ENCODE measurements around the gene ZNF263.
A peak's percentile ranks its signal among the peaks of the same experiment; 100 is the strongest.

The ZNF263 gene

DNA sequence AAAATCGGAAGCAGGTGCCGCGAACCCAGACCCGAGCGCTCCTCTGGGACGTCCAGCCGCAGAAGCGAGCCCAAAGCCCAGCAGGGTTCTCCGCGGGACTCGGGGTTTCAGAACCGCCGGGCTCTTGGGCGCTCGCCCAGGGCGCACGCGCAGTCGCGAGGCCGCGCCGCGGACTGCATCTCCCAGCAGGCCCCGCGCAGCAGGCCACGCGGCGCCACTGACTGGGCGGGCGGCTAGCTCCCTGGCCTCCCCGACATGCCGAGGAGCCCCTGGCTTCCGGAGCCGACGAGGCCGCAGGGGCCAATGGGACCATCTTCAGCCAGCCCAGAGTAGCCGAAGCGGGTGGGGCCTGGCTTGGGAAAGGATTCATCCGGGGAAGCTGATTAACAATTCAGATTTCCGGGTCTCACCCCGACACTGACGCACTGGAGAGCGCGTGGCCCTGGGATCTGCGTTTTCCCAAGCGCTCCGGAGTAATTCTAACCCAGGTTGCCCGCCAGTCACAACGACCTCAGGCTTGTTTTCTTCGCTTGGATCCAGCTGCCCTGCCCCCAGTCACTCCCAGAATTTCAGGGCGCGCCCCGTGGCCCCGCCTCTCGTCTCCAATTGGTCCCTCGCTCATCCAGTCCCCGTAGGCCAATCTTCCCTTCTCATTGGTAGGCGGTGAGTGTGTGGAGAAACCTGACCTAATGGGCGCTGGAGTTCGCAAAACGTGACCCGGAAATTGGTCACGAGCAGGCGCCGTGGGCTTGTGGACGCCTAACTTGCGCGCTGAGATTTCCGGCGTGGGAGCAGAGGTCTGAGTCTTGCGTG is at the start of gene ZNF263:
Gene ZNF263 (plus strand): TSS at position 762 of the 813 bp plus-strand sequence. CDS start 328 bp downstream, outside the sequence.
- DNase-seq (ENCODE audit: low read depth): peak; percentile 89

DNA sequence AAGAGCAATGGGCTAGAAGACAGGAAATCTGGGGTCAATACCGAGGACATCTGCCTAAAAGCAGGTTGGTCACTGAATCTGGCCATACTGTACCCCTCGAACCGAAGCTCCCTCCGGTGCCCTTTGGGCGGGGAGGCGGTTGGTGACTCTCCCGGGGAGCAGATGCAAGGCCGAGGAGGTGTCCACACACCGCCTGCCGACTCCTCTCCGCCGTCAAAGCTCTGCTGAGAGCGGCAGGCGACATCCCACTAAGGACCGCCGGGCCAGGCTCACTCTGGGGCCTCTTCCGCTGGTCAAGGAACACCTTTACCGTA is 48.8 kb upstream of the ZNF263 start:
- no peak for DNase-seq (ENCODE audit: low read depth)

DNA sequence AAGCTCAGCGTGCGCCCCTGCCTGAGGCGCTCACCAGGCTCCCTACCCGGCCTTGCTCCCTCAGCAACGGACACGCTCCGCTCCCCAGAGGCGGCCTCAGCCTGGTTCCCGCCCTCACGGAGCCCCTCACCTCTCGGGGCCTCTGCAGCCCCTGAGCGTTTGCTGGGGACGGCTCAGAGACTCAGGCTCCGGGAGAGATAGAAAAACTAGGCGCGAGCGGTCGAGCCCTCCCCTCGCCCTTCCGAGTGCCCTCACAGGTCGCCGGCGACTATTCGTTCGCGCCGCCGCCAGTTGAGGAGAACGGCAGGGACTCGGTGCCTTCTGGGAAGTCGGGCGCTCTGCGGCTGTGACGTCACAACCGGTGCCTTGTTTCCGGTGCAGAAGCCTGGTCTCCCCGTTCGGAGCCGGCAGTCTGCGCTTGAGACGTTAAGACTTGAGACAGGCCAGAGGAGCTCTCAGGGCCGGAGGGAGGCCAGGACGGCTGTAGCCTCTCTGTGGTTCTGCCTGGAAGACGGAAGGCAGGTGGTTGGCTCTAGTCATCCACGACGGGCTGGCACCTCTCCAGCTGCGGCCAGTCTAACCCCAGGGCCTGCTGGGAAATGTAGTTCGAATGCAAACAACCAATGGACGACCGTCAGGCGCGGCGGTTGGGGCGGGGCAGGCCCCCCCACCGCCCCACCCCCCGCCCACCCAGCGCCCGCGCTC is 48.3 kb upstream of the ZNF263 start, which contains the start of gene ZNF200:
Gene ZNF200 (minus strand): TSS at position 302 of the 705 bp plus-strand sequence. CDS start 1,403 bp downstream, outside the sequence.
- DNase-seq (ENCODE audit: low read depth): peak; percentile 92

DNA sequence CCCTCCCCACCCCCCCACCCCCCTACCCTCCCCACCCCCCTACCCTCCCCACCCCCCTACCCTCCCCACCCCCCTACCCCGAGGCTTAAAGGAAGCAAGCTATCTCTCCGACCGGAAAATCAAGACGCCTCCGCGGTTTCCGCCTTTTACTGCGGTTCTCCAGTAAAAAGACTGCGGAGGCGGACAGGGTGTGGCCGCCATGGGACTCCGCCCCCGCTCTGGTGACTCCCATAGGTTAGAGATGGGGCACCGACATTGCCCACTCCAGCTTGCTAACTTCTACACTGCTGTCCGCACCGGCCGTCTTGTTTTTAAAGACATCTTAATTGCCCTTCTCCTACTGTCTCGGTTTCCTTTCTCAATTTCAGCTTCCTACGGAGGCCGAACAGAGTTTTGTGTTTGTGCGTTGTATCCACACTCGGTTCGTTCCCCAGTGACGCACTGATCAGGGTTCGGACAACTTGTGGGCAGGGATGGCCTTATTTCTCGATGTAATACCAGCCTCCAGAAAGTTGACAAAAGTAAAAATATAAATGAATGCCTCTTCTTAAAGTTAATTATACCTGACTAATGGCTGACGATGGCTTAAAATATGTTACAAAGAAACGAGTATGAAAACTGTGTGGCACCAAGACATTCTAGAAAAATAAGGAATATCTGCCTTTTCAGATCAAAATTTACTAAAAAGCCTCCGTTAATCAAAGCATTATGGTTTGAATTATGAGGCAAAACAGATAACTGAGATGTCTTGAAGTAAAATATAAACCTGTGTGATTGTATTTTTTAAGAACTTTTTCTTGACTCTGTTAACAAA is 47.2 kb upstream of the ZNF263 start:
- DNase-seq (ENCODE audit: low read depth): no peak

DNA sequence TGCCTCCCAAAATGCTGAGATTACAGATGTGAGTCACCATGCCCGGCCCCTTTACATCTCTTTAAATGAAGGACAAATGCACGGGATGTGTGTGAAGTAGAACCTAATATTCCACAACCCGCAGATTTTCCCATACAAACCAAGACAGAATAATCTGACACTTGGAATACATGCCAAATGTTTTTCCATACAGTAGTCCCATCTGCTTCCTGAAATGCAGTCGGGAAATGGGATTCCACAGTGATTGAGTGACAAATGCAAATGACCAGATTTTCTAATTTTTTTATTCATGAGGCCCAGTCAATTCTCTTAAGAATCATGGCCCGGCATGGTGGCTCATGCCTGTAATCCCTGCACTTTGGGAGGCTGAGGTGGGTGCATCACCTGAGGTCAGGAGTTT is 41.5 kb upstream of the ZNF263 start:
- no peak for DNase-seq (ENCODE audit: low read depth)

DNA sequence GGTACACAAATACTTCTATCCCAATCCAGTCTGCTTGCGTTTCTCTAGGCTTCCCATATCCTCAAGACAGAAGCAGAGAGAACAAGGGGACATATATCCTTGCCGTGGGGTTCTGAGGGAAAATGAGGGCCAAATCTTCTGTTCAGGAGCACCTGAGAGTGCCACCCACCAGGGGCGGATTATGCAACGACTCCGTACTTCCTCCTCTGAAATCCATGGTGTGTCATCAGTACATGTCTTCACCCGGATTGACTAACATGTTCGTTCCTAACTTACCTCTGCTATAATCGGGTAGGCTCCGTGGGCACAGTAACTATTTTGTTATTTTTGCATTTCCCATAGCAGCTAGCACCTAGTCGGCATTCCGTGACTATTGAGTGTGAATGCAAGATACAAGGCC is 40.6 kb upstream of the ZNF263 start:
- no peak for DNase-seq (ENCODE audit: low read depth)

DNA sequence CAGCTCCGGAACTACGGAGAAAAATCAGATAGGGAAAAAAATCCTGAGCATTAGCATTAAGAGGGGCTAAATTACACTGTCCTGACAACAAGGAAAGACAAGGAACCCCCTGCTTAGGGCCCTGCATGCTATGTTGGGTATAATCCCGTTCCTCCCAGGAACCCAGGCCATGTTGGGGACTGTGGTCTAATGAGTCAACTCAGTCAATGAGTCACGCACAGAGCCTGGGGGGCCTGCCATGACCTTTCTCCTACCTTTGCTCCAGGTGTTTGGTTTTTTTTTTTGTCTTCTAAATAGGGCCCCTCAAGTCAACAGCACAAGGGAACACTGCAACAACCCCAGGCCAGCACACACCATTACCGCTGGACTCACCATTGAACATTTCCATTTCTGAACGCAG is 39.4 kb upstream of the ZNF263 start:
- DNase-seq (ENCODE audit: low read depth): no peak

DNA sequence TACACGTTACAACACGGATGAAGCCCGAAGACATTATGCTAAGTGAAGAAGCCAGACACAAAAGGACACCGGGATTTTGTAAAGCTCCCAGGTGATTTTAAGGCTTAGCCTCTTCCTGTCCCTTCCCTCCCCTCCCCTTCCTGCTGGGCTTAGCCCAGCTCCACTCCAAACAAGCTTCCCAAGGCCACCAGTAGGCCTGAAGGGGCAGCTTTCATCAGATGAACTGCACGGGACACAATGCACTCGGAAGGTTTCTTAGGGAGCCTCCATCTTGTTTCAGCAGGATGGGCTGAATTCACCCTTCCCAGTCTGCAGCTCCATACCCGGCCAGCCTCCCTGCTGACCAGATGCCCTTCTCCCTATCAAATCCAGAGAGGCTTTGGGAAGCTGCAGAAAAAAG is 37.3 kb upstream of the ZNF263 start:
- DNase-seq (ENCODE audit: low read depth): no peak

DNA sequence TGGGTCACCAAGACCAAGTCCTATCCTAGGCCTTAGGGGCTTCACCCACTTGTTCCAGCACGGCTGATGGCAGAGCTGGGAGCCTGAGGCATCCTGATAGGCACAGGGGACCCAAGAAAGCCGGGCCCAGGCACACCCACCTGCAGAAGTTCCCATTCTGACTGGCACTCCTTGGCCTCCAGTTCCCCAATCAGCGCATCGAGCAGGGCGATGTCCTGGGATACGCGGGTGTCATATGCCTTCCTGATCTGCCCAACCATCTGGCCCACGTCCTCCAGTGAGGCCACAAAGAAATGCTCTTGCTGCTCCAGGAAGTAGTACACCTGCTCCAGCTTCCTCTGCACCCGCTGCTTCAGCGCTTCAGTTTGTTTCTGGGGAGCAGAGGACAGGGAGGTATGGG is 36.4 kb upstream of the ZNF263 start:
- DNase-seq (ENCODE audit: low read depth): no peak

DNA sequence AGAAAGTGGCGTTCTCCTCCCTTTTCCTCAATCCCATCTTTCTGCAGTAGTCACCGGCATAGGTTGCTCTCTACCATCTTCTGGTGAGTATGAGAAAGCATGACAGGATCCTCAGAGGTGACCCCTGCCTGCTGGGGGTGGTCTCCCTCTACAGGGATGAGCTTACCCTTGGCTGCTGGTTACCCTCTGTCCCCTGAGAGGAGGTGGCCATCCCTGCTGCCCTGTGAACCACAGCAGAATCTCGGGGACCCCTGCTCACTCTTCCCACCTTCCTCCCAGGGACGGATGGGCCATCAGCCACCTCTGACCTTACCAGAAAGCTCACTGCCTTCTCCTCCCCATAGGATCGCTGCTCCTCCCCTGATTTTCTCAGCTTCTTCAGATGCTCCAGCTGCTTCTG is 34.7 kb upstream of the ZNF263 start:
- no peak for DNase-seq (ENCODE audit: low read depth)

DNA sequence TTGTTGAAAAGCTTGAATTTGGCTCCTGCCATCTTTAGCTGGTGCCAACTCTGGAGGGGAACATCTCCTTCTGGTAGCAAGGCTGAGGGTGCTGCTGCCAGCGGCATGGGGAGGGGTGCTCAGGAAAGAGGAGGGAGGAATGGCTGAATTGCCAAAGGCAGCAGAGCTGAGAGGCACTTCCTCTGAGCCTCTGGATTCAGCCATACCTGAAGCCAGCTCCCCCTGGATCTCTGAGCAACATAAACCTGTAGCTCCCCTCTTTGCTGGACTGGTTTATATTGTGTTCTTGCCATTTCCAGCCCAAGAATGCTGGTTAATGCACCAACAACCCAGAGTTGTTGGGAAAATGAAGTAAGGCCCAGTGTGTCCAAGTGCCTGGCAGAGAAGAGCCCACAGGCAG is 34.3 kb upstream of the ZNF263 start:
- DNase-seq (ENCODE audit: low read depth): no peak

DNA sequence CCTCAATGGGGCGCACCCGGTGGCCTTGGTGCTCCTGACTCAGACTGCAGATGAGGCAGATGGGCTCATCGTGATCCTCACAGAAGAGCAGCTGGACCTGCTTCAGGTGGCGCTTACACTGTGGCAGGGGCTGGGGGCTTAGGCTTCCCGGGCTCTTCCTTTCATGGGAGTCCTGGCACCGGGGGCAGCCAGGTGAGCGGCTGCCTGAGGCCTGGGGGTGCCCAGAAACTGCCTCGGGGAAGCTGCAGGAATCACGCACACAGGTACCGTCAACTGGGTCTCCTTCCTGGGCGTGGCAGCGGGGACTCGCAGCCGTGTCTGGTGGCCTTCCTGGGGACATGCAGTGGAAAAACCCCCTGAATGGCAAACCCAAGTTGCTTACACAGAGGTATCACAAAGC is 33.8 kb upstream of the ZNF263 start:
- no peak for DNase-seq (ENCODE audit: low read depth)

DNA sequence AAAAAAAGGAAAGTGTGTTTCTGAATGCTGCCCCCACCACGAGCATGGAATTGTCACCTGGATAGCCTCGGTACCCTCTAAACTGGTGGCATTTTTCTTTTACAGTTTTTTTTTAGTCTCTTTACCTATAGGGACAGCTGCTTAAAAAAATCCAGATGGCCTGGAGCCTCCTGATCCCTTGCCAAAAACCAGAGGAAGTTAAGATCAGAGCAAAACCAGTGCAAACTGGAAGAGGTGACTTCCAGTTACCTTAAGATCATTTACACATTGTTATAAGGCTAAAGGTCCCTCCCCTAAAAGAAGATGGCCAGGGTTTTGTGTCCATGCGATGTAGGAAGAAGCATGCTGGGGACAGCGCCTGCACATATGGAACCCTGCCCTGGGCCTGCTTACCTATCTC is 30.3 kb upstream of the ZNF263 start:
- no peak for DNase-seq (ENCODE audit: low read depth)

DNA sequence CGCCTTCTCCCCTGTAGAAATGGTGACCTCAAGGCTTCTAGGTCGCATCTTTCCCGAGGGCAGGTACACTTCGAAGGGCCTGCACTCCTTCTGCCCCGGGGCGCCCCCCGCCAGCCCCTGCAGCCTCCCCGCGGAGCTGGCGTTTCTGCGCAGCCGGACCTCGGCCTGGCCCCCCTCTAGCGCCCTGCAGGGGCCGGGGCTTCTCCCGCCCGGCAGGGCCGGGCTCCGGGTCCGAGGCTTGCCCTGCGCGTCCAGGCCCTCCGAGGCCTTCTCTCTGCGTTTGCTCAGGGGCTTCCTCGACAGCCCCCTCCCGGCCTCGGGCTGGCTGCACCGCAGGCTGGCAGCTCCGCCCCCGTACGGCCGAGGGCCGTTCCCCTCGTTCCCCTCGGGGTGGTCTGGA is 29.0 kb upstream of the ZNF263 start:
- no peak for DNase-seq (ENCODE audit: low read depth)

DNA sequence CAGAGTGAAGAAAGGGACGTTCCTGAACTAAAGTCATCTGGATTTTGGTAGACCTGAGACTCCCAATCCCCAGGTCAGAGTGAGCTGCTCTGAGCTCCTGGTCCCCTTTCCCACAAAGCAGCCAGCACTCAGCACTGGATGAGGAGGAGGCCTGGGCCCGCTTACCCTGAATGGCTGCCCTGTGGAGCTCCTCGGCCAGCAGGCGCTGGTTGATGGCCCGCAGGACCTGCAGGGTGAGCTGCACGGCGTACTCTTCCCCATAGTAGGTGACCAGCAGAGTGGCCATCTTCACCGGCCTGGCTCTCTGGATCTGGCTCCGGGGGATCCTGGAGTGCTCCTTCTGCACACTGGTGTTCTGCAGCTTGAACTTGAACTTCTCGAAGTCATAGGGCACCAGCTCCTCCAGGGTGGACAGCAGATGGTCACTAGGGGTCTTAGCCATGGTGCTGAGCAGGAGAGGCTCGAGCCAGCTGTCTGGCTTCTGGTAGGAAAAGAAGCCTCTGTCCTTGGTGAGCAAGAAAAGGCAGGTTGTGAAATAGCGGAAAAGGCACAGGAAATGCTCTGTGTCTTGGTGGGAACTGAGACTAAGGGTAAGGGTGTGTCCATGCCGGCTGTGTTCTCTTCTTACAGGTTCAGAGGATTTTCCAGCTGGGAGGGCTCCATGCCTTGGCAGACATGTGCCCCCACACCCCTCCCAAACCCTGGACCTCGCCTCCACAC is 27.0 kb upstream of the ZNF263 start, which contains the start of gene MEFV:
Gene MEFV (minus strand): TSS at position 488 of the 720 bp plus-strand sequence. CDS start 46 bp downstream, at position 442.
- no peak for DNase-seq (ENCODE audit: low read depth)

DNA sequence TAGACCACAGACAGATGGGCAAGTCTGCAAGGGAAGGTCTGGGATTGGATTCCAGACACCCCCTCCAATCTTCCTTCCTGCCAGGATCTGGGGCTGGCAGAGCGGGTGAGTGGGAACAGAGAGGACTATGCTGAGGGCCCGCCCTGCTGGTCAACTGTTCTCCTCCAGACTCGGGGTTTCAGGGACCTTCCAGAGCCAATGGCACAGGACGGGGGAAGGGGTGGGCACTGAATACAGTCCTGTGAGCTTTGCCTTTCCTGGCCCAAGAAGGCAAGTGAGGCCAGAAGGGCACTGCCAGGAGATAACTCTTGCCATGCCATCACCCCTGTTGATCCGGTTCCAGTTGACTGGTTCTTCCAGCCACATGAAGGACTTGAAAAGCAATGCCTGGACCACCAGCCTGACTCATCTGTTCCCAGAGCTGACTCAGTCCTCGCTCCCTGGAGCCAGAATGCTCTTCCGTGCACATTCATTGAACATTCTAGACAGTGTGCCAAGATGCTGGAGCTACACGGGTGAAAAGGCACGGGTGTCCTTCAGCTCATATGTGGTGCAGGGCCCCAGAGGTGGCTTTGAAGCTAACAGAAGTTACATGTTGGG is 26.3 kb upstream of the ZNF263 start:
- no peak for DNase-seq (ENCODE audit: low read depth)

DNA sequence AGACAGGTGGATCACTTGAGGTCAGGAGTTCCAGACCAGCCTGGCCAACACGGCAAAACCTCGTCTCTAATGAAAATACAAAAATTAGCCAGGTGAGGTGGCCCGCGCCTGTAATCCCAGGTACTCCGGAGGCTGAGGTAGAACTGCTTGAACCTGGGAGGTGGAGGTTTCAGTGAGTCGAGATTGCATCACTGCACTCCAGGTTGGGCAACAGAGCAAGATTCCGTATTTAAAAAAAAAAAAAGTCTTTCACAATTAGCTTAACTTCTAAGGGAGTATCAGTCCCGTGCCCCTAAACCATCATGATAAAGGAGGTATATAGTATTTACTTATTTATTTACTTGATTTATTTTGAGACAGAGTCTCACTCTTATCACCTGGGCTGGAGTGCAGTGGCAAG is 23.5 kb upstream of the ZNF263 start:
- no peak for DNase-seq (ENCODE audit: low read depth)

DNA sequence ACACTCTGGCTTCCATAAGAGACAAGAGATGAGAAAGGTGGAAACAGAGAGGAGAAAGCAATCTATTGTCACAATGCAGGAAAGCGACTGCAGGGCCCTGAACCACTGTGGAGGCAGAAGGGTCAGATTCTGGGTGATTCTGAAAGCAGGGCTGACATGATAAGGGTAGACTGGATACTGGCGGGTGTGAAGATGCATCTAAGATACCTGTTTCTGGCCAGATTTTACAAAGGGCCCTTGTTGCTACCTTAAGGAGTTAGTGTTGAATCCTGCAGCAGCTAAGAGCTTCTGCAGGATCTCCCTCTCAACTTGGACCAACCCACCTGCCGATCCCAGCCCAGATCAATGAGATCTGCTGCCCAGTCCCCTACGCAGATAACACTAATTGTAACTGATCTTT is 20.8 kb upstream of the ZNF263 start:
- no peak for DNase-seq (ENCODE audit: low read depth)

DNA sequence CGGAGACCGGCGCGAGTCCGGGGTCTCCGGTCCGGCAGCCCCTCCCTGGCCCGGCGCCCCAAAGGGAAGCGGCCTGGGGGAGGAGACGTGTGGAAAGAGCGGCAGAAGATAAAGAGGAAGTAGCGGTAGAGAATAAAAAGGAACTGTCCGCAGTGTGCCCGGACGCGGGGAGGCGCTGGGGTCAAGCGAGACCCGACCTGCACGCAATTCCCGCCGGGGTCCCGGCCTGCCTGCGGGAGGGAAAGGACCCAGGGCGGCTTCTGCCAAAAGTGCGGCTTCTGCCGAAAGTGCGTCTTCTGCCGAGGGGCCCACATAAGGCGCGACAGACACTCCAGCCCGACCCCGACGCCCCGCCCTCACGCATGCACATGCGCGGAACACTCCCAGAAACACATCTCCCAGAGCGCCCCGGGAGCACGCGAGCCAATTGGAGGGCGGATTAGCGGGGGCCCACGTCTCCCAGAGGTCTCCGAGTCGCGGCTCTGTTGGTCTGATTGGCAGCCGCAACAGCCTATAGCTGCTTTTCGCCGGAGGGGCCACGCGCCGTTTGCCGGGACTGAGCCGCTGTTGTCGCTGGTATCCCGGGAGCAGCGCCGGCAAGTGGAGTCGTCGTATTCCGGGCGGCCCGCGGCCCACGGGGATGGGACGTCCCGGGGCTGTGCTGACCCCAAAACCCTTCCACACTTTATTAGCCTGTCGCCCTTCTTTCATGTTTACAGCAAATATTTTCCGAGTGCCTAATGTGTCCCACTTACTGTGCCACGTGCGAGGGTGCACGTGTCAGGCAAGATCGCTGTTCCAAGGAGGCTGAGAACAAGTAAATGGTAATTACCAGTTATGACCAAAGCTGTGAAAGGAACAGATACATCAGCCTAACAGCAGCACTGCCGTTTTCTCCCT is 18.9 kb upstream of the ZNF263 start:
- DNase-seq (ENCODE audit: low read depth): peak; percentile 98

DNA sequence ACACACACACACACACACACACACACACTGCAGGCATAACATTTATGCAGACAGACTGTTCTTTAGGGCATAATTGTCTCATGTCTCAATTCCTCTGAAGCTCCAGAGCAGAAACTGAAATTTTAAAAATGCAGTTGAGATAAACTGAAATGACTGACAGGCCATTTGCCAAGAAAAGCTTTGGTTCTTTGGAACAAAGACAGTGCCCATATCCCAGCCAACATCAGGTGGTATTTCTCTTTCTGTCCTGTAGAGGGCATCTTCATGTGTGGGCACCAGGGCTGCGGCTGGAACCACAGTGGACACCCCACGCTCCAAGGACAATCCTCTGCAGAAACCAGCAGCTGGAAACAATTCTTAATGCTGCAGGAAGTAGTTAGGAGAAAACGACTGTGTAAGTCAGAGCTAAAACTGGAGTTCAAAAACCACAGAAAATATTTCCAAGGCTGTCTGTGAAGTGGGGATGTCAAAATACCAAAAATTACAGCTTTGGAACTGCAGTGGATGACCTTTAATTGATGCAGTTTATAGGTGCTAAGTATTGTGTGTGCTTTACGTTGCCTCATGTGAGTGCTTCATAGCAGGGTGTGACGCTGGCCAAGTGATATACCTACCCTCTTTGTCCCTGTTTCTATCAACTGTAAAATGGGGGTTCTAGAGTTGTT is 16.3 kb upstream of the ZNF263 start:
- no peak for DNase-seq (ENCODE audit: low read depth)

All from activated T-cell treated with anti-CD3 and anti-CD28 coated beads for 48 hours (primary cell).